ENCODE measurements around the gene BLTP2.
"Not testable (repeated sequence)": the region's sequence is repeated elsewhere in the genome, so short reads cannot be mapped to it uniquely, and the experiment has no call there.

Gene BLTP2

DNA sequence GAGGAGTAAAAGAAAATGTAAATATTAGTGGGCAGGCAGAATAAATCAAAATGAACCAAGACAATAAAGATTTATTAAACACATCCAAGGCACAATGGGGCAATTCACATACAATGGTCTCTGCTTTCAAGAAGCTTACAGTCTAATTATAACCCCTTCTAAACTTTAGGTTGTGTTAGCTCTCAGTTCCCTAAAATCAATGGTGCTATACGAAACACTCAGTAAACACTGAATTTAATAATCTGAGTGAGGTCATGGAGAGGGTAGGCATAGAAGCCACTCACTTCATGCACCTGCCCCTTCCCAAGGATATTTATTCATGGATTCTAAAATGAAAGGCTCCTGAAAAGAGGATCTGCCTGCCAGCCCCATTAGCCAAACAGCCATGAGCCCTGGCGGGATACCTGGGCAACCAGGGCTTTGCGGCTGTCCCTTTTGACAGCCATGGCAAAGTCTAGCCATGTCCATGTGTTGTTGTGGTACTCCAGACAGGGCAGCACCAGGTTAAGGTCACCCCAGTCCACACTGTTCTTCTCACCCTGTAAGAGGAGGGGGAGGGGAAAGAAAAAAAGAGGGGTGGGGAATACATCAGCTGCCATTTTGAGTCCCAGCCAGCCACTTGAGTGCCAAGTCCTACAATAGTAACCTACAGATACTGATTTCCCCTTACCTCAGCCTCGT is 29.6 kb downstream of the BLTP2 start:
- TF ChIP-seq, protein P1, sequence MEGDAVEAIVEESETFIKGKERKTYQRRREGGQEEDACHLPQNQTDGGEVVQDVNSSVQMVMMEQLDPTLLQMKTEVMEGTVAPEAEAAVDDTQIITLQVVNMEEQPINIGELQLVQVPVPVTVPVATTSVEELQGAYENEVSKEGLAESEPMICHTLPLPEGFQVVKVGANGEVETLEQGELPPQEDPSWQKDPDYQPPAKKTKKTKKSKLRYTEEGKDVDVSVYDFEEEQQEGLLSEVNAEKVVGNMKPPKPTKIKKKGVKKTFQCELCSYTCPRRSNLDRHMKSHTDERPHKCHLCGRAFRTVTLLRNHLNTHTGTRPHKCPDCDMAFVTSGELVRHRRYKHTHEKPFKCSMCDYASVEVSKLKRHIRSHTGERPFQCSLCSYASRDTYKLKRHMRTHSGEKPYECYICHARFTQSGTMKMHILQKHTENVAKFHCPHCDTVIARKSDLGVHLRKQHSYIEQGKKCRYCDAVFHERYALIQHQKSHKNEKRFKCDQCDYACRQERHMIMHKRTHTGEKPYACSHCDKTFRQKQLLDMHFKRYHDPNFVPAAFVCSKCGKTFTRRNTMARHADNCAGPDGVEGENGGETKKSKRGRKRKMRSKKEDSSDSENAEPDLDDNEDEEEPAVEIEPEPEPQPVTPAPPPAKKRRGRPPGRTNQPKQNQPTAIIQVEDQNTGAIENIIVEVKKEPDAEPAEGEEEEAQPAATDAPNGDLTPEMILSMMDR (IDR thresholded peaks at IDR 0.05) = no peak
- no peak for TF ChIP-seq ZFX (IDR thresholded peaks at IDR 0.05; ENCODE audit: borderline replicate concordance)
- no peak overlapping the region for H3K27ac ChIP-seq

DNA sequence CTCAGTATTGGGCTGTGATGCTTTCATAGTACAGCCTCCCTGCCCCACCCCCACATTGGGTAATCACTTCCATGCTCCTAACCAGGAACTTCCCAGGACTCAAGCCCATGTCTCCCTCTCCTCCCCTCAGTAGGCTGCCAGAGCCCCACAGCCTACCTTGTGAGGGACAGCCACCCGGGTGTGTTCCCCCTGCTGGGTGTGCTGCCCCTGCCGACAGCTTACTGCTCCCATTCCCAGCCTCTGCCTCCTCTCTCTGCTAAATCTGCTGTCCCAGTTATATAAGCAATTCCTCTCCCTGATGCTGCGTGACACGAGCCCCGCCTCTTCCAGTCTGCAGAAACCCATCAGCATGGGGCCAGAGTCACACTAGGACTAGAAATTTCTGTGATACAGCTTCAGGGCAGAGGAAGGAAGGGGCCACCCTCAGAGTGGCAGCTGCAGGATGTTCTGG is 31.0 kb downstream of the BLTP2 start, which contains the start of gene RSKR:
RSKR (minus strand) TSS at position 255 of the 451 bp plus-strand sequence; CDS start at position 231, 24 bp downstream.
- TF ChIP-seq ZFX (IDR thresholded peaks at IDR 0.05; ENCODE audit: borderline replicate concordance) = no peak
- TF ChIP-seq, protein P1 (IDR thresholded peaks at IDR 0.05) = no peak
- H3K27ac ChIP-seq = no peak within 1 kb of the TSS

DNA sequence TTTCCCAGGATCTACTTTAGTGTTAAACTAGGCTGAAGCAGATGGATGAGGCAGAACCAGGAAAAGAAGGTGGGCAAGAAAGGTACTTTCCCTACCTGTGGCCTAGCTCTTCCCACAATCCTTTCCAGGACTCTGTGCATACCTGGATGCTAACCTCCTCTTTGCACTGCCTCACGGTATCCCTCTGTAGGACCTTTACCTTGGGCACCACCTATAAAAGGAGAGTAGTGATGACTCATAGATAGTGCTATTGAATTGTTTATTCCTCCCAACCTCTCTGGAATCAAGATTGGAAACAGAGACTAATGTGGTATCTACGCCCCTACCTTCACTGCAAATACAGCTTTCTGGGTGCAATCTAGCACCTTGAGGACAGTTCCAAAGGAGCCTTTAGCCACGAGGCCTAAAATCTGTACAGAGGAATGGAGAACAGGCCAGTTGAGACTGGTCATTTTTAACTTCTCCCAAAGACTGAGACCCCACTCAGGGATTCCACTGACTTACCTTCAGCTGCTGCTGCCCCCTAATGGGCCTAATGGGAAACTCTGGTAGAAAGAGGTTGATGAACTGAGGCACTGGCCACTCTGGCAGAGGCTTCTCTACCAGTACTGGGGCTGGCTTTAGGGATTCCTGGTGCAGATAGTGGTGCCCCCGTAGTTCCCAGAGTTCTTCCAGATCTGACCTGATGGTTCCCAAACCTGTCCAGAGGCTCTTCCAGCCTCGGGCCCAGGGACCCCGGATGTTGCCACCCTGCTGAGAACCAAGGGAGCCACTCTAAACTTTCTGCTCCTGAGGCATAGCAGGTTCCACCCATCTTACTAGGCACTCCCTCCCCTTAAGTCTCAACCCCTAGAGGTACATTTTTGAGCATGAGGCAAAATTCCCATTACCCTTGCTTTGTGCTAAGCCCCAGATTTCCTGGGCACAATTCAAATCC is 31.8 kb downstream of the BLTP2 start:
- no peak overlapping the region for H3K27ac ChIP-seq
- TF ChIP-seq ZFX (IDR thresholded peaks at IDR 0.05; ENCODE audit: borderline replicate concordance) = no peak
- TF ChIP-seq, protein P1 (IDR thresholded peaks at IDR 0.05) = peak; percentile 79

DNA sequence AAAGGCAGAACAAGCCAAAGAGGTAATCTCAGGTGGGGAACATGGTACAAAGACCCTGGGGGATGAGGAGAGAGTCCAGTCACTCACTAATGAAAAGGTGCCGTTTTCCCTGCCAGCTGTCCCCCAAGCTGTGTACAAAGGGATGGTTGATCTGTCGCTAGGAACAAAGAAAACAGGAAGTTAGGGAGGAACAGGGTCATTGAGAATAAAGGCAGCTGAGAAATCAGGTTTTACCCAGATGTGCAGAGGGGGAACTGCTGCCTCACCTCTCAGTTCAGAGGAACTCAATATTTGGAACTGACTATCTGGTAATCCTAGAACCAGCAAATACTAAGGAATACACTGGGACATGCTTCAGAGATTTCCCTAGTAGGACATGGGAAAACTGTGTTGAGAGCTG is 32.4 kb downstream of the BLTP2 start:
- TF ChIP-seq ZFX (IDR thresholded peaks at IDR 0.05; ENCODE audit: borderline replicate concordance) = no peak
- TF ChIP-seq, protein P1 (IDR thresholded peaks at IDR 0.05) = no peak
- H3K27ac ChIP-seq = no peak overlapping the region

DNA sequence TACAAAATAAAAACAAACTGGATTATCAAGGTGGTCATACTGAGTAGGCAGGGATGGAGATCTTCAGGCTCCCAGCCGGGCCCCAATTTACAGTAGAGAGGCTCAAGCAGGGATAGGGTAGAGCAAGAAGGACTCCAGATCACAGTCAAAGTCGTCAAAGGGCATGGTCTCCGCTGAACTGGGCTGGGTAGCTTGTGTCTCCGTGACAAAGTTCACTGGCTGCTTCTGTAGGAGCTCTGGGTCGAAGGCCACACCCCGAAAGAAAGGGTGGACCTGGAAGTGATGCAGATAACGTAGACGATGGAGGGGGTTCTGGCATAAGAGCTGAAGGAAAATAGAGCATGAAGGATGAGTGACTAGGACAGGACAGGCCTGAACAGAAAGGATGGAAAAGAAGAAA is 34.6 kb downstream of the BLTP2 start:
- H3K27ac ChIP-seq = no peak overlapping the region
- TF ChIP-seq, protein P1 (IDR thresholded peaks at IDR 0.05) = no peak
- no peak for TF ChIP-seq ZFX (IDR thresholded peaks at IDR 0.05; ENCODE audit: borderline replicate concordance)

DNA sequence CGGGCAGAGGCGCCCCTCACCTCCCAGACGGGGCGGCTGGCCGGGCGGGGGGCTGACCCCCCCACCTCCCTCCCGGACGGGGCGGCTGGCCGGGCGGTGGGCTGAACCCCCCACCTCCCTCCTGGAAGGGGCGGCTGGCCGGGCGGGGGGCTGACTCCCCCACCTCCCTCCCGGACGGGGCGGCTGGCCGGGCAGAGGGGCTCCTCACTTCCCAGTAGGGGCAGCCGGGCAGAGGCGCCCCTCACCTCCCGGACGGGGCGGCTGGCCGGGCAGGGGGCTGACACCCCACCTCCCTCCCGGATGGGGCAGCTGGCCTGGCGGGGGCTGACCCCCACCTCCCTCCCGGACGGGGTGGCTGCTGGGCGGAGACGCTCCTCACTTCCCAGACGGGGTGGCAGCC is 40.9 kb downstream of the BLTP2 start:
- H3K27ac ChIP-seq = not testable (repeated sequence)

DNA sequence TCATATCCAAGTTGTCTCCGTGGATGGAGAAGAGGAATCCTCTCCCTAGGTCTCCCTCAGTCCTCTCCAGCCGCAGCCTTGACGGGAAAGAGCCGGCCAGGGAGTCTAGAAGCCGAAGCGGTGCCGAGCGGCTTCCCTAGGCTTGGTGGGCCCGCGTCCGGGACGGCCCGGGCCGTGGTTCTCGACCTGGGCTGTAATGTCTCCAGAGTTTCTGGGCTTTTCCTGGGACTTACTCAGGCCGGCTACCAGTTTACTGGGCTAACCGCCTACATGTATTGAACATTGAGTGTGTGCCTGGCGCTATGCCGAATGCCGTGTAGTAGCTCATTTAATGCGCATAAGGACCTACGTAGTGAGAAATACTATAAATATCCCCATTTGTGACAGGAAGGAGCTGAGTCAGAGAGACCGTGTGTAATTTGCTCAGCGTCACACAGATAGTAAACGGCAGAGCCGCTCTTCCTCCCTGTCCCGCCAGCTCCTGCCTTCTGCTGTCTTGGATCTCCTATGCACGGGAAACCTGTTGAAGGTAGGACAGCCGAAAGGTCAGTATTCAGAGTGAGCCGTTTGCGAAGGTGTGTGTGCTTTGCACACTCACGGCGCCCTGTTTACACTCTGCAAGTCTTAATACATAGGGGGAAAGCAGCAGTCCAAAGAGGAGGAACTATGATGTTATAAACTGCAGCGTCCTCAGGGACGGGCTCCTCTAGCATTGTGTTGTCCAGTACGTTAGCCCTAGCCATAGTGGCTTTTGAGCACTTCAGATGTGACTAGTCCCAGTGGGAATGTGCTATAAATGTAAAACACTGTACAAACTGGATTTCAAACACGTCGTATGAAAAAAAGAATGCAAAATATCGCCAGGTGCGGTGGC is 45.4 kb downstream of the BLTP2 start:
- TF ChIP-seq ZFX (IDR thresholded peaks at IDR 0.05; ENCODE audit: borderline replicate concordance) = no peak
- TF ChIP-seq, protein P1 (IDR thresholded peaks at IDR 0.05) = no peak
- H3K27ac ChIP-seq = peak overlapping the region; percentile 93

Measured in 22Rv1 (cell line).